ENCODE data around the gene COL24A1.

- TF ChIP-seq POLR2AphosphoS5 (IDR thresholded peaks at IDR 0.05) = no peak
- TF ChIP-seq CTCF (IDR thresholded peaks at IDR 0.05) = no peak
- TF ChIP-seq POLR2A (IDR thresholded peaks at IDR 0.05) = no peak
- TF ChIP-seq EP300 (IDR thresholded peaks at IDR 0.05) = no peak
These were observed 95.0 kb downstream of the COL24A1 start for GRCh38 chr1:86061551-86061990.

All from upper lobe of left lung (tissue), 4 donors.